ENCODE data around the gene LRRIQ4.

DNA sequence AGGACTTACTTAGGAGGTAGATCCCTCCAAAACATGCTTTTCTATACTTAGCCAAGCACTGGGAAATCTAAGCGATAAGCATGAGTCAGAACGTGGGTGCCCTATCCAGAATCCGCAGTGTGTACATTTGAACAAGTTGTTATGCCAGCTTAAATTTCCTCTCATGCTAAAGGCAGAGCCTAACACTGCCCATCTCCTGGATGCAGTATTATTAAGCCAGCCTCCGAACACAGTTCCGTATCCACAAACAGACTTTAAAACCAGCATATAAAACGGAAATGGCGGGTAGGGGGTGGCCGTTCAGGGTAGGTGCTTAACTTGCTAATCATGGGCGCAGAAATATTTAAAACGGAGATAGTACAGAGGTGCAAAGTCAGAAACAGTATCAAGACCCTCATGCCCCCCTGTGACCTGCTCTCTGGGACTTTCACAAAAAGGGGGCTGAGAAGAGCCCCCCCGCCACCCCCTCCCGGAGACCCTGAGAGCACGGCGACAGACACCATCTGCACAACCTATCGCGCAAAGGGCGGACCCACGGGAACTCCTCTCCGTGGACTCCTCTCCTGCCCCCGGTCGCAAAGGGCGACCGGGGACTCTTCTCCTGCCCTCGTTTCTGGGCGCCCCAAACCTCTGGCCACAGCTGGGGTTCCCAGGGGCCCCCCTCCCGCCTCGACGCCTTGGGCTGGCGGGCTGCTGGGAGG lies 889 bp upstream of the LRRIQ4 start:
- TF ChIP-seq, protein P1, sequence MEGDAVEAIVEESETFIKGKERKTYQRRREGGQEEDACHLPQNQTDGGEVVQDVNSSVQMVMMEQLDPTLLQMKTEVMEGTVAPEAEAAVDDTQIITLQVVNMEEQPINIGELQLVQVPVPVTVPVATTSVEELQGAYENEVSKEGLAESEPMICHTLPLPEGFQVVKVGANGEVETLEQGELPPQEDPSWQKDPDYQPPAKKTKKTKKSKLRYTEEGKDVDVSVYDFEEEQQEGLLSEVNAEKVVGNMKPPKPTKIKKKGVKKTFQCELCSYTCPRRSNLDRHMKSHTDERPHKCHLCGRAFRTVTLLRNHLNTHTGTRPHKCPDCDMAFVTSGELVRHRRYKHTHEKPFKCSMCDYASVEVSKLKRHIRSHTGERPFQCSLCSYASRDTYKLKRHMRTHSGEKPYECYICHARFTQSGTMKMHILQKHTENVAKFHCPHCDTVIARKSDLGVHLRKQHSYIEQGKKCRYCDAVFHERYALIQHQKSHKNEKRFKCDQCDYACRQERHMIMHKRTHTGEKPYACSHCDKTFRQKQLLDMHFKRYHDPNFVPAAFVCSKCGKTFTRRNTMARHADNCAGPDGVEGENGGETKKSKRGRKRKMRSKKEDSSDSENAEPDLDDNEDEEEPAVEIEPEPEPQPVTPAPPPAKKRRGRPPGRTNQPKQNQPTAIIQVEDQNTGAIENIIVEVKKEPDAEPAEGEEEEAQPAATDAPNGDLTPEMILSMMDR (IDR thresholded peaks at IDR 0.05): no peak
- no peak for TF ChIP-seq POLR2A (IDR thresholded peaks at IDR 0.05)
